ENCODE measurements around the gene ARFGAP1.

The ARFGAP1 gene

DNA sequence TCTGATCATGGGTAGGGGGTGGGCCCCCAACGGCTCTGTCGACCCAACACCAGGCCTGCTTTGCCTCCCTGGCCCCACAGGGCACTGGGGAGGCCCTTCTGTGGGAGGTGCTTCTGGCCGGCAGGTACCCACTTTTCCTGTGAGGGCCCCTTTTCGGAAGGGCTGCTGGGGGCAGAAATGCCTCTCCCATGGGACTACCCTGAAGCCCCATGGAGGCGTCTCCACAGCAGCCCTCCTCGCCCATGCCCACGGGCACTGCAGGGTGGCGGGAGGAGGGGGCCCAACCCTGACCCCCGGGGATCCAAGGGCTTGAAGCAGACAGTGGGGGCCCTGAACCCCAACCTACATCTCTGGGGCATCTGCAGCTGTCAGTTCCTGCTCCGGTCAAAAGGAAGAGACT lies 34.6 kb upstream of the ARFGAP1 start:
- no peak overlapping the region for H3K9ac ChIP-seq (ENCODE audit: insufficient read length)
- TF ChIP-seq FOXP2 (optimal IDR thresholded peaks at IDR 0.05; ENCODE audit: control extremely low read depth, extremely low read length, insufficient read depth): no peak
- TF ChIP-seq POLR2AphosphoS5 (IDR thresholded peaks at IDR 0.05; ENCODE audit: borderline replicate concordance, low read depth, low read length): no peak
- TF ChIP-seq EZH2 (IDR thresholded peaks at IDR 0.05): no peak

GRCh38 chr20:63238514-63239125 lies 34.0 kb upstream of the ARFGAP1 start:
- no peaks in the 10 kb centered on the region for H3K36me3 ChIP-seq (ENCODE audit: insufficient read depth, low read length)
- no peak for DNase-seq (ENCODE audit: low read depth, low spot score)
- H3K4me3 ChIP-seq: no peak overlapping the region
- no peak overlapping the region for H3K9ac ChIP-seq (ENCODE audit: insufficient read length)
- no peaks in the 10 kb centered on the region for H3K9me3 ChIP-seq (ENCODE audit: low read depth, low read length)
- TF ChIP-seq FOXP2 (optimal IDR thresholded peaks at IDR 0.05; ENCODE audit: control extremely low read depth, extremely low read length, insufficient read depth) (no peak), EZH2 (IDR thresholded peaks at IDR 0.05) (no peak), POLR2AphosphoS5 (IDR thresholded peaks at IDR 0.05; ENCODE audit: borderline replicate concordance, low read depth, low read length) (no peak)
- no peak overlapping the region for H3K27ac ChIP-seq

More for the DNA sequence above, 34.6 kb upstream of the ARFGAP1 start:
- Histone ChIP-seq H3K36me3 (ENCODE audit: insufficient read depth, low read length) (no peaks in the 10 kb centered on the region), H3K9me3 (ENCODE audit: low read depth, low read length) (no peaks in the 10 kb centered on the region), H3K4me3 (no peak overlapping the region), H3K27ac (no peak overlapping the region)
- DNase-seq (ENCODE audit: low read depth, low spot score): no peak

- TF ChIP-seq POLR2AphosphoS5 (IDR thresholded peaks at IDR 0.05; ENCODE audit: borderline replicate concordance, low read depth, low read length): no peak
- TF ChIP-seq FOXP2 (optimal IDR thresholded peaks at IDR 0.05; ENCODE audit: control extremely low read depth, extremely low read length, insufficient read depth): no peak
- no peak for TF ChIP-seq EZH2 (IDR thresholded peaks at IDR 0.05)
- no peak overlapping the region for H3K27ac ChIP-seq
- no peak for DNase-seq (ENCODE audit: low read depth, low spot score)
These were observed 33.2 kb upstream of the ARFGAP1 start for GRCh38 chr20:63239431-63239830.

DNA sequence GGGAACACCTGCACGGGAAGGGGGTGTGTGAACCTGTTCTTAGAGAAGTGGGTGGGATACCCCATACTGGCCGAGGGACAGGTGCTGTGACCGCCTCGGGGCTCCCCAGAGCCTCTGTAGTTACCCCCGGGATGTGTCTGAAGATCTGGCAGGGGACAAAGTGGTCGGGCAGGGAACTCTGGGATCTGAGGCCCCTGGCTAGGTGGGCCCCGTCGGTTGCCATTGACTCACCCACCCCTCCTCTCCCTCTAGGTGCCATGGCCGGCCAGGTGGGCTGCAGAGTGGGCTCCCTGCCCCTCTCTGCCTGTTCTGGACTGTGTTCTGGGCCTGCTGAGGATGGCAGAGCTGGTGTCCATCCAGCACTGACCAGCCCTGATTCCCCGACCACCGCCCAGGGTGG lies 32.6 kb upstream of the ARFGAP1 start:
- DNase-seq (ENCODE audit: low read depth, low spot score): no peak
- no peak overlapping the region for H3K27ac ChIP-seq
- no peak overlapping the region for H3K9ac ChIP-seq (ENCODE audit: insufficient read length)
- H3K9me3 ChIP-seq (ENCODE audit: low read depth, low read length): no peaks in the 10 kb centered on the region
- no peak overlapping the region for H3K4me3 ChIP-seq
- no peaks in the 10 kb centered on the region for H3K36me3 ChIP-seq (ENCODE audit: insufficient read depth, low read length)
- TF ChIP-seq FOXP2 (optimal IDR thresholded peaks at IDR 0.05; ENCODE audit: control extremely low read depth, extremely low read length, insufficient read depth): no peak
- no peak for TF ChIP-seq EZH2 (IDR thresholded peaks at IDR 0.05)
- no peak for TF ChIP-seq POLR2AphosphoS5 (IDR thresholded peaks at IDR 0.05; ENCODE audit: borderline replicate concordance, low read depth, low read length)

More at GRCh38 chr20:63239431-63239830, 33.2 kb upstream of the ARFGAP1 start:
- Histone ChIP-seq H3K9me3 (ENCODE audit: low read depth, low read length) (no peaks in the 10 kb centered on the region), H3K36me3 (ENCODE audit: insufficient read depth, low read length) (no peaks in the 10 kb centered on the region), H3K9ac (ENCODE audit: insufficient read length) (no peak overlapping the region), H3K4me3 (no peak overlapping the region)

- DNase-seq (ENCODE audit: low read depth, low spot score): no peak
- H3K27ac ChIP-seq: no peak overlapping the region
- TF ChIP-seq POLR2AphosphoS5 (IDR thresholded peaks at IDR 0.05; ENCODE audit: borderline replicate concordance, low read depth, low read length) (no peak), EZH2 (IDR thresholded peaks at IDR 0.05) (no peak), FOXP2 (optimal IDR thresholded peaks at IDR 0.05; ENCODE audit: control extremely low read depth, extremely low read length, insufficient read depth) (no peak)
- H3K9ac ChIP-seq (ENCODE audit: insufficient read length): no peak overlapping the region
- no peaks in the 10 kb centered on the region for H3K36me3 ChIP-seq (ENCODE audit: insufficient read depth, low read length)
- H3K4me3 ChIP-seq: no peak overlapping the region
- H3K9me3 ChIP-seq (ENCODE audit: low read depth, low read length): no peaks in the 10 kb centered on the region
These were observed 31.3 kb upstream of the ARFGAP1 start for GRCh38 chr20:63241272-63241671.

- Histone ChIP-seq H3K9ac (ENCODE audit: insufficient read length) (no peak overlapping the region), H3K9me3 (ENCODE audit: low read depth, low read length) (no peaks in the 10 kb centered on the region), H3K27ac (no peak overlapping the region), H3K36me3 (ENCODE audit: insufficient read depth, low read length) (no peaks in the 10 kb centered on the region), H3K4me3 (no peak overlapping the region)
- DNase-seq (ENCODE audit: low read depth, low spot score): no peak
- no peak for TF ChIP-seq FOXP2 (optimal IDR thresholded peaks at IDR 0.05; ENCODE audit: control extremely low read depth, extremely low read length, insufficient read depth)
- no peak for TF ChIP-seq POLR2AphosphoS5 (IDR thresholded peaks at IDR 0.05; ENCODE audit: borderline replicate concordance, low read depth, low read length)
- no peak for TF ChIP-seq EZH2 (IDR thresholded peaks at IDR 0.05)
These were observed 29.9 kb upstream of the ARFGAP1 start for GRCh38 chr20:63242736-63243135.

GRCh38 chr20:63243604-63244247 lies 28.9 kb upstream of the ARFGAP1 start:
- Histone ChIP-seq H3K9ac (ENCODE audit: insufficient read length) (no peak overlapping the region), H3K9me3 (ENCODE audit: low read depth, low read length) (no peaks in the 10 kb centered on the region), H3K36me3 (ENCODE audit: insufficient read depth, low read length) (no peaks in the 10 kb centered on the region), H3K27ac (no peak overlapping the region), H3K4me3 (no peak overlapping the region)
- DNase-seq (ENCODE audit: low read depth, low spot score): no peak
- TF ChIP-seq FOXP2 (optimal IDR thresholded peaks at IDR 0.05; ENCODE audit: control extremely low read depth, extremely low read length, insufficient read depth) (no peak), POLR2AphosphoS5 (IDR thresholded peaks at IDR 0.05; ENCODE audit: borderline replicate concordance, low read depth, low read length) (no peak), EZH2 (IDR thresholded peaks at IDR 0.05) (no peak)

- no peak for DNase-seq (ENCODE audit: low read depth, low spot score)
- no peak overlapping the region for H3K4me3 ChIP-seq
- H3K36me3 ChIP-seq (ENCODE audit: insufficient read depth, low read length): no peaks in the 10 kb centered on the region
- no peak for TF ChIP-seq POLR2AphosphoS5 (IDR thresholded peaks at IDR 0.05; ENCODE audit: borderline replicate concordance, low read depth, low read length)
- no peak for TF ChIP-seq EZH2 (IDR thresholded peaks at IDR 0.05)
- no peak for TF ChIP-seq FOXP2 (optimal IDR thresholded peaks at IDR 0.05; ENCODE audit: control extremely low read depth, extremely low read length, insufficient read depth)
- H3K9ac ChIP-seq (ENCODE audit: insufficient read length): no peak overlapping the region
- H3K27ac ChIP-seq: no peak overlapping the region
- H3K9me3 ChIP-seq (ENCODE audit: low read depth, low read length): no peaks in the 10 kb centered on the region
These were observed 28.1 kb upstream of the ARFGAP1 start for GRCh38 chr20:63244468-63244867.
